K562 (cell line): ENCODE data around the gene DRC3. TPM values are rescaled to one million over a fixed set of nuclear protein-coding genes. Genes with fewer than 3 reads are reported as not detected.

Experiments used
- ATAC-seq: fragments of 200-7000 bp; cut with Tn5 transposase; 3 replicates; pipeline ENCODE4 v1.9.1; 2020; ENCODE audit warnings: moderate library complexity
- BruUV-seq: library from RNA; stranded (reverse); fragments of 400-500 nt; replicated peaks from 2 replicates; lab custom pipeline; 2021; lab: Mats Ljungman, UMichigan
- CTCF ChIA-PET: fragments of 300-600 bp; formaldehyde crosslinking; extraction: SDS; loops from one replicate; lab custom pipeline; 2021; ENCODE audit warnings: low intra/inter-chr PET ratio; lab: Yijun Ruan, JAX
- POLR2A ChIA-PET: fragments of 300-600, 350-650 bp; sonication (Branson Sonifier 250); formaldehyde crosslinking; extraction: SDS; loops from one replicate; lab custom pipeline; 2021; ENCODE audit warnings: antibody characterized with exemption, inconsistent platforms; lab: Yijun Ruan, JAX
- DNase-seq, 4 experiments: peaks; one replicate each; pipeline versions ENCODE4 v3.0.0 to v3.0.0-alpha.2; 2011 to 2018; ENCODE audit warnings: low spot score in 3 of 4, mixed read lengths in 3 of 4; ENCODE audit errors: extremely low read depth in 1 of 4
- FAIRE-seq: peaks from 2 replicates; lab custom pipeline; 2011; peaks lifted over from hg19 to GRCh38; lab: Jason Lieb, UNC
- H2AFZ ChIP-seq: 2 replicates; pipeline ENCODE4 v1.6.0; 2011; ENCODE audit warnings: low read depth, low read length, control low read depth, inconsistent platforms
- H3K27ac ChIP-seq: fragments of 200-600 bp; 3 replicates; pipeline ENCODE4 v1.8.0; 2011; ENCODE audit warnings: low read depth, mild to moderate bottlenecking, control low read depth, inconsistent platforms, low read length, moderate library complexity, mixed read lengths; ENCODE audit errors: extremely low read depth
- H3K27me3 ChIP-seq, 2 experiments: fragments of 300-600 bp in 1 of 2; 2 replicates in 1 of 2; 3 replicates in 1 of 2; pipeline versions ENCODE4 v1.6.0 to v1.8.0; 2011; ENCODE audit warnings: inconsistent platforms in 2 of 2, low read length in 2 of 2, mild to moderate bottlenecking in 1 of 2, mixed read lengths in 1 of 2, moderate library complexity in 1 of 2; ENCODE audit not compliant: control insufficient read depth in 2 of 2, insufficient read depth in 2 of 2
- H3K36me3 ChIP-seq: fragments of 300-600 bp; 3 replicates; pipeline ENCODE4 v1.8.0; 2011; ENCODE audit warnings: mild to moderate bottlenecking, low read length, inconsistent platforms; ENCODE audit not compliant: control insufficient read depth, insufficient read depth
- H3K4me1 ChIP-seq, 2 experiments: fragments of 200-600 bp in 1 of 2; replicated peaks in 1 of 2; 2 replicates in 1 of 2; 3 replicates in 1 of 2; pipeline versions ENCODE4 v1.5.1 to v1.8.0; 2011; ENCODE audit warnings: inconsistent platforms in 2 of 2, low read length in 2 of 2, mild to moderate bottlenecking in 1 of 2, mixed read lengths in 1 of 2, moderate library complexity in 1 of 2; ENCODE audit not compliant: control insufficient read depth in 2 of 2, insufficient read depth in 2 of 2
- H3K4me2 ChIP-seq: 2 replicates; pipeline ENCODE4 v1.6.1; 2011; ENCODE audit warnings: low read length, control low read depth, inconsistent platforms, mixed read lengths; ENCODE audit not compliant: insufficient read depth
- H3K4me3 ChIP-seq: fragments of 200-600 bp; sonication (generic), shearing (Covaris generic); 2 replicates; pipeline ENCODE4 v1.5.1; 2016; ENCODE audit warnings: control low read depth, inconsistent platforms
- H3K79me2 ChIP-seq: fragments of 200-600 bp; 3 replicates; pipeline ENCODE4 v1.8.0; 2011; ENCODE audit warnings: low read length, inconsistent platforms; ENCODE audit not compliant: control insufficient read depth, insufficient read depth
- H3K9ac ChIP-seq, 2 experiments: 2 replicates each; pipeline versions ENCODE4 v1.6.0 to v1.6.1; 2011; ENCODE audit warnings: low read depth in 2 of 2, low read length in 2 of 2, control low read depth in 1 of 2, inconsistent platforms in 1 of 2, mild to moderate bottlenecking in 1 of 2, mixed read lengths in 1 of 2; ENCODE audit not compliant: insufficient read depth in 1 of 2
- H3K9me1 ChIP-seq: one replicate; pipeline ENCODE4 v1.6.0; 2011; ENCODE audit warnings: inconsistent platforms, mild to moderate bottlenecking, low read length, moderate library complexity; ENCODE audit not compliant: control insufficient read depth, insufficient read depth
- H3K9me3 ChIP-seq: replicated peaks from 2 replicates; pipeline ENCODE4 v1.5.1; 2011; ENCODE audit warnings: low read depth, low read length, inconsistent platforms; ENCODE audit not compliant: control insufficient read depth, insufficient read depth
- H4K20me1 ChIP-seq: replicated peaks from 2 replicates; pipeline ENCODE4 v1.6.1; 2011; ENCODE audit warnings: low read length, inconsistent platforms, mixed read lengths; ENCODE audit not compliant: control insufficient read depth, insufficient read depth
- ARHGAP35 ChIP-seq: fragments of 450-650 bp; IDR thresholded peaks from 2 replicates; pipeline ENCODE4 v1.6.1; 2018; ENCODE audit not compliant: partially characterized antibody
- ARID1B ChIP-seq: fragments of 450-650 bp; IDR thresholded peaks from 2 replicates; pipeline ENCODE4 v1.6.1; 2016; ENCODE audit warnings: antibody characterized with exemption, mild to moderate bottlenecking, inconsistent platforms
- CHD2 ChIP-seq: IDR thresholded peaks from 2 replicates; pipeline ENCODE4 v1.6.1; 2011; ENCODE audit warnings: low read depth, low read length
- CXXC5 ChIP-seq: fragments of 250-450 bp; sonication (Bioruptor Pico); IDR thresholded peaks from 2 replicates; pipeline ENCODE4 v1.8.0; 2022; ENCODE audit warnings: inconsistent platforms, mild to moderate bottlenecking, moderate library complexity
- EP300 ChIP-seq: IDR thresholded peaks from 2 replicates; pipeline ENCODE4 v1.6.1; 2012; ENCODE audit warnings: low read length, improper control_type of control experiment
- NR2F6 ChIP-seq: fragments of 450-650 bp; formaldehyde crosslinking; IDR thresholded peaks from 2 replicates; pipeline ENCODE4 v1.4.0; 2020; ENCODE audit warnings: mild to moderate bottlenecking
- PYGO2 ChIP-seq: fragments of 450-650 bp; IDR thresholded peaks from 2 replicates; pipeline ENCODE4 v1.6.1; 2016; ENCODE audit warnings: mild to moderate bottlenecking, missing genetic modification characterization, moderate library complexity, missing compliant biosample characterization
- RNF219 ChIP-seq: fragments of 250-450 bp; sonication (Bioruptor Pico); IDR thresholded peaks from 2 replicates; pipeline ENCODE4 v1.5.0; 2022; ENCODE audit warnings: mild to moderate bottlenecking
- SNRNP70 ChIP-seq: fragments of 200-400 bp; formaldehyde crosslinking; optimal IDR thresholded peaks from 2 replicates; pipeline ENCODE3; 2017; ENCODE audit warnings: low read depth, low read length
- SP1 ChIP-seq: sonication (generic); formaldehyde crosslinking; IDR thresholded peaks from 2 replicates; pipeline ENCODE4 v1.8.1; 2022; ENCODE audit warnings: mild to moderate bottlenecking, missing genetic modification reagents
- SRF ChIP-seq, 2 experiments: fragments of 250-450, 450-650 bp in 1 of 2; sonication (Bioruptor Pico) in 1 of 2; sonication (generic) in 1 of 2; formaldehyde crosslinking; IDR thresholded peaks; 2 replicates each; pipeline versions ENCODE4 v1.5.0 to v1.5.1; 2020 to 2022; ENCODE audit warnings: mild to moderate bottlenecking in 1 of 2, missing genetic modification reagents in 1 of 2
- STAT5A ChIP-seq: IDR thresholded peaks from 2 replicates; pipeline ENCODE4 v1.6.1; 2012; ENCODE audit warnings: low read length, inconsistent platforms, borderline replicate concordance
- TCF3 ChIP-seq: sonication (generic); formaldehyde crosslinking; IDR thresholded peaks from 2 replicates; pipeline ENCODE4 v1.4.0; 2020; ENCODE audit warnings: mild to moderate bottlenecking, missing genetic modification reagents
- USF2 ChIP-seq: sonication (generic); formaldehyde crosslinking; IDR thresholded peaks from 2 replicates; pipeline ENCODE4 v1.5.0; 2020; ENCODE audit warnings: missing genetic modification reagents
- YBX1 ChIP-seq: fragments of 450-650 bp; IDR thresholded peaks from 2 replicates; pipeline ENCODE4 v1.7.1; 2016; ENCODE audit warnings: mild to moderate bottlenecking
- ZBTB12 ChIP-seq: fragments of 250-450 bp; sonication (Bioruptor Pico); IDR thresholded peaks from 2 replicates; pipeline ENCODE4 v1.4.0; 2020
- ZFX ChIP-seq: sonication (generic); formaldehyde crosslinking; IDR thresholded peaks from 2 replicates; pipeline ENCODE4 v1.8.0; 2022; ENCODE audit warnings: mild to moderate bottlenecking, missing genetic modification reagents, moderate library complexity
- ZNF511 ChIP-seq: sonication (generic); formaldehyde crosslinking; IDR thresholded peaks from 2 replicates; pipeline ENCODE4 v1.8.0; 2022; ENCODE audit warnings: mild to moderate bottlenecking, missing genetic modification reagents
- ZZZ3 ChIP-seq: fragments of 450-650 bp; IDR thresholded peaks from 2 replicates; pipeline ENCODE4 v1.6.1; 2016; ENCODE audit warnings: antibody characterized with exemption, mild to moderate bottlenecking, moderate library complexity
- WGBS: fragments of 100-300 bp; shearing (Covaris generic); methylation state at CpG from one replicate; pipeline ENCODE4 v1.1.6; 2016; ENCODE audit warnings: low coverage, mixed read lengths; ENCODE audit not compliant: insufficient coverage; ENCODE audit errors: missing lambda C conversion rate; 5-methylcytosine and 5-hydroxymethylcytosine counted together
- in situ Hi-C: fragments of 300-500 bp; cut with MboI; formaldehyde crosslinking; loops from 4 replicates; pipeline ENCODE4 v1.15.0; 2018; ENCODE audit warnings: inconsistent platforms, mixed read lengths
- intact Hi-C: fragments of 100-400 bp; cut with micrococcal nuclease; formaldehyde crosslinking; loops from 2 replicates; pipeline ENCODE4 v1.14.2; 2022
- polyA plus RNA-seq, 8 experiments: library from polyadenylated mRNA; depleted of rRNA in 4 of 8; stranded (reverse) in 5 of 8; unstranded in 3 of 8; fragments of >200 nt; fragmentation: Nextera tagmentation in 2 of 8; fragmentation: Illumina TruSeq in 1 of 8; extraction: Ambion mirVana in 2 of 8; extraction: Trizol in 1 of 8; gene quantifications; 2 replicates each; pipeline versions ENCODE4 v1.2.1 to v1.2.3, GENCODE V29; 2011 to 2014; ENCODE audit warnings: inconsistent platforms in 1 of 8, missing spikeins in 1 of 8
- total RNA-seq, 7 experiments: library from RNA; depleted of rRNA in 6 of 7; stranded (reverse); fragments of >200 nt in 6 of 7; fragmentation: Illumina TruSeq in 2 of 7; extraction: Trizol in 2 of 7; gene quantifications; 2 replicates each; pipeline versions ENCODE4 v1.2.1 to v1.2.3, GENCODE V29; 2011 to 2021; ENCODE audit warnings: low replicate concordance in 1 of 7

Gene DRC3
- total and polyA plus RNA-seq, 9 of the 15 experiments (the other 6 are each of a cell fraction or from before 2014, with no cell fraction given) = 0.10 to 0.84 (median 0.30) TPM; not detected in 3

GRCh38 chr17:18017958-18018357 is 45.3 kb downstream of the DRC3 start (continued):
- TF ChIP-seq STAT5A = 0 out of 2 replicates have a peak, but pooled peaks have one; percentile 18
- peak; percentile 78 for TF ChIP-seq ARID1B
- TF ChIP-seq ZBTB12 (CRISPR knock-in tag) = no peak
- no peak for TF ChIP-seq ARHGAP35
- TF ChIP-seq YBX1 = no peak
- TF ChIP-seq SRF (CRISPR knock-in tag; IDR thresholded peaks at IDR 0.05) = peak in 1 of 2 experiments; percentile 29; a peak in 1 of 4 replicates
- no peak for TF ChIP-seq ZFX (CRISPR knock-in tag)
- peak; percentile 76 for TF ChIP-seq TCF3 (CRISPR knock-in tag)
- TF ChIP-seq NR2F6 (CRISPR knock-in tag) = no peak
- no peak for TF ChIP-seq ZZZ3
- TF ChIP-seq CXXC5 (CRISPR knock-in tag) = peak; percentile 89

GRCh38 chr17:18018411-18018921 is 45.8 kb downstream of the DRC3 start:
- H3K9me3 ChIP-seq = no peaks in the 10 kb centered on the region
- WGBS = 84% methylated on average over 14 of the region's 15 CpGs
- 0 out of 2 replicates have a peak, but pooled peaks cover 5% of the 10 kb centered on the region for H4K20me1 ChIP-seq
- H3K79me2 ChIP-seq = no peaks in the 10 kb centered on the region
- H2AFZ ChIP-seq = no peak overlapping the region
- no peak overlapping the region; a peak in 1 of 4 replicates for H3K9ac ChIP-seq
- H3K27ac ChIP-seq = no peak overlapping the region
- intact Hi-C loops = no loop called here
- no TSS peak for BruUV-seq
- no peak overlapping the region for H3K4me3 ChIP-seq
- DNase-seq = no peak
- ChIA-PET POLR2A (interaction anchor here (0.7 to 1.0 kb wide), 2 partner anchors 10 to 16 kb away, joined by 3 to 5 read pairs; no protein-coding TSS in a partner anchor), CTCF (no interaction called here)
- ATAC-seq = no peak
- FAIRE-seq = no peak
- H3K9me1 ChIP-seq = no peaks in the 10 kb centered on the region
- H3K4me2 ChIP-seq = no peak overlapping the region; the same call in 1 of the 2 replicates
- in situ Hi-C loops = no loop called here
- H3K36me3 ChIP-seq = peaks cover 8% of the 10 kb centered on the region; the same call in 2 of the 3 replicates
- H3K27me3 ChIP-seq = no peaks in the 10 kb centered on the region
- H3K4me1 ChIP-seq = peaks cover 6 to 14% of the 10 kb centered on the region in 2 experiments; a peak in 4 of 5 replicates
- TF ChIP-seq SP1 (CRISPR knock-in tag) (no peak), CHD2 (no peak), ZNF511 (CRISPR knock-in tag) (no peak), SNRNP70 (no peak), EP300 (no peak), PYGO2 (tag) (no peak), RNF219 (CRISPR knock-in tag) (no peak), USF2 (CRISPR knock-in tag) (no peak)
